SK-N-SH treated with all-trans-retinoic acid at 6 μM for 48 hours (cell line): ENCODE data around the gene MFNG.

Experiments
- ATAC-seq: fragments of 200-7000 bp; cut with Tn5 transposase; 3 replicates; pipeline ENCODE4 v1.9.1; 2020; ENCODE audit warnings: mild to moderate bottlenecking, moderate library complexity
- ARNTL ChIP-seq: fragments of 450-650 bp; formaldehyde crosslinking; IDR thresholded peaks from 2 replicates; pipeline ENCODE4 v1.5.0; 2020; ENCODE audit warnings: low read depth, mild to moderate bottlenecking, moderate library complexity, borderline replicate concordance
- BACH2 ChIP-seq: fragments of 250-450 bp; sonication (Bioruptor Pico); IDR thresholded peaks from 2 replicates; pipeline ENCODE4 v1.9.0; 2021; ENCODE audit warnings: mild to moderate bottlenecking, borderline replicate concordance
- CREB5 ChIP-seq: fragments of 250-450 bp; sonication (Bioruptor Pico); IDR thresholded peaks from 2 replicates; pipeline ENCODE4 v1.5.1; 2020; ENCODE audit warnings: low read depth, mild to moderate bottlenecking, moderate library complexity
- CSDC2 ChIP-seq: fragments of 250-450 bp; sonication (Bioruptor Pico); IDR thresholded peaks from 2 replicates; pipeline ENCODE4 v1.5.0; 2020; ENCODE audit warnings: mild to moderate bottlenecking, moderate library complexity
- GLIS3 ChIP-seq: fragments of 250-450 bp; sonication (Bioruptor Pico); IDR thresholded peaks from 2 replicates; pipeline ENCODE4 v1.5.0; 2020; ENCODE audit warnings: mild to moderate bottlenecking, moderate library complexity
- ISL1 ChIP-seq: fragments of 250-450 bp; sonication (Bioruptor Pico); IDR thresholded peaks from 2 replicates; pipeline ENCODE4 v2.1.2; 2022; ENCODE audit warnings: mild to moderate bottlenecking, moderate library complexity
- OSR1 ChIP-seq: fragments of 250-450 bp; sonication (Bioruptor Pico); IDR thresholded peaks from 2 replicates; pipeline ENCODE4 v1.8.0; 2022; ENCODE audit warnings: moderate library complexity, mild to moderate bottlenecking, inconsistent platforms
- PATZ1 ChIP-seq: fragments of 250-450 bp; sonication (Bioruptor Pico); IDR thresholded peaks from 2 replicates; pipeline ENCODE4 v1.8.0; 2020; ENCODE audit warnings: mild to moderate bottlenecking, moderate library complexity, borderline replicate concordance
- POU6F1 ChIP-seq: fragments of 250-450 bp; sonication (Bioruptor Pico); IDR thresholded peaks from 2 replicates; pipeline ENCODE4 v1.8.0; 2021; ENCODE audit warnings: low read depth, mild to moderate bottlenecking, moderate library complexity, borderline replicate concordance
- RARB ChIP-seq: fragments of 250-450 bp; sonication (Bioruptor Pico); IDR thresholded peaks from 2 replicates; pipeline ENCODE4 v1.8.0; 2021; ENCODE audit warnings: mild to moderate bottlenecking, moderate library complexity
- SNAI2 ChIP-seq: fragments of 250-450 bp; sonication (Bioruptor Pico); IDR thresholded peaks from 2 replicates; pipeline ENCODE4 v1.5.0; 2020; ENCODE audit warnings: mild to moderate bottlenecking, moderate library complexity
- TCF4 ChIP-seq: fragments of 250-450 bp; sonication (Bioruptor Pico); IDR thresholded peaks from 2 replicates; pipeline ENCODE4 v1.8.0; 2021; ENCODE audit warnings: mild to moderate bottlenecking, moderate library complexity, borderline replicate concordance
- TOX ChIP-seq: fragments of 250-450 bp; sonication (Bioruptor Pico); IDR thresholded peaks from 2 replicates; pipeline ENCODE4 v1.8.0; 2021; ENCODE audit warnings: mild to moderate bottlenecking, moderate library complexity, borderline replicate concordance
- TSHZ2 ChIP-seq: fragments of 250-450 bp; sonication (Bioruptor Pico); IDR thresholded peaks from 2 replicates; pipeline ENCODE4 v1.5.0; 2020; ENCODE audit warnings: mild to moderate bottlenecking, moderate library complexity
- ZC3H10 ChIP-seq: fragments of 250-450 bp; sonication (Bioruptor Pico); IDR thresholded peaks from 2 replicates; pipeline ENCODE4 v1.5.1; 2021; ENCODE audit warnings: mild to moderate bottlenecking, moderate library complexity
- ZFP3 ChIP-seq: fragments of 250-450 bp; sonication (Bioruptor Pico); IDR thresholded peaks from 2 replicates; pipeline ENCODE4 v1.5.0; 2020; ENCODE audit warnings: mild to moderate bottlenecking, moderate library complexity
- ZFP30 ChIP-seq: fragments of 450-650 bp; formaldehyde crosslinking; IDR thresholded peaks from 2 replicates; pipeline ENCODE4 v1.5.0; 2022; ENCODE audit warnings: mild to moderate bottlenecking, moderate library complexity
- ZNF565 ChIP-seq: fragments of 450-650 bp; formaldehyde crosslinking; conservative IDR thresholded peaks from 2 replicates; pipeline ENCODE4 v1.5.0; 2020; ENCODE audit warnings: low read depth, mild to moderate bottlenecking, moderate library complexity
- ZNF70 ChIP-seq: fragments of 450-650 bp; formaldehyde crosslinking; IDR thresholded peaks from 2 replicates; pipeline ENCODE4 v1.5.0; 2020; ENCODE audit warnings: mild to moderate bottlenecking, moderate library complexity
- ZNF8 ChIP-seq: fragments of 450-650 bp; formaldehyde crosslinking; IDR thresholded peaks from 2 replicates; pipeline ENCODE4 v1.5.0; 2020; ENCODE audit warnings: mild to moderate bottlenecking, moderate library complexity

Gene MFNG

GRCh38 chr22:37443977-37444376 is 42.2 kb downstream of the MFNG start:
- no peak for ATAC-seq
- TF ChIP-seq RARB (no peak), POU6F1 (CRISPR knock-in tag) (no peak), ZNF8 (CRISPR knock-in tag) (no peak), ZC3H10 (CRISPR knock-in tag) (no peak), OSR1 (CRISPR knock-in tag) (no peak), BACH2 (CRISPR knock-in tag) (no peak), ZNF565 (CRISPR knock-in tag) (no peak), GLIS3 (CRISPR knock-in tag) (no peak), ZFP30 (CRISPR knock-in tag) (no peak)

- ATAC-seq: no peak
These were observed 43.1 kb downstream of the MFNG start for GRCh38 chr22:37443086-37443485.

GRCh38 chr22:37442537-37442936 is 43.6 kb downstream of the MFNG start:
- ATAC-seq: peak; percentile 73
- TF ChIP-seq TSHZ2 (no peak), PATZ1 (CRISPR knock-in tag) (no peak), GLIS3 (CRISPR knock-in tag) (no peak), ZNF70 (no peak), CREB5 (CRISPR knock-in tag) (no peak), ZNF565 (CRISPR knock-in tag) (no peak), TOX (no peak), ISL1 (CRISPR knock-in tag) (no peak), TCF4 (CRISPR knock-in tag) (no peak), ZFP30 (CRISPR knock-in tag) (no peak), SNAI2 (CRISPR knock-in tag) (no peak), ZC3H10 (CRISPR knock-in tag) (no peak), RARB (no peak)
- TF ChIP-seq, all 23 proteins: peak for 0

More at GRCh38 chr22:37443086-37443485, 43.1 kb downstream of the MFNG start:
- no peak for TF ChIP-seq RARB
- no peak for TF ChIP-seq ISL1 (CRISPR knock-in tag)
- no peak for TF ChIP-seq TOX
- no peak for TF ChIP-seq CREB5 (CRISPR knock-in tag)
- TF ChIP-seq ZFP30 (CRISPR knock-in tag): no peak

GRCh38 chr22:37442135-37442534 is 44.0 kb downstream of the MFNG start:
- no peak for ATAC-seq
- no peak for TF ChIP-seq CREB5 (CRISPR knock-in tag)
- TF ChIP-seq OSR1 (CRISPR knock-in tag): no peak
- TF ChIP-seq ARNTL: no peak
- TF ChIP-seq SNAI2 (CRISPR knock-in tag): no peak
- TF ChIP-seq PATZ1 (CRISPR knock-in tag): no peak
- no peak for TF ChIP-seq ZFP30 (CRISPR knock-in tag)
- TF ChIP-seq TSHZ2: no peak
- no peak for TF ChIP-seq GLIS3 (CRISPR knock-in tag)
- no peak for TF ChIP-seq BACH2 (CRISPR knock-in tag)
- TF ChIP-seq RARB: no peak
- TF ChIP-seq ZFP3: no peak
- TF ChIP-seq CSDC2 (CRISPR knock-in tag): no peak
